HL-60 (cell line): ENCODE results near the gene ABHD15.

Experiments
- DNase-seq, 2 experiments: peaks; one replicate each; pipeline ENCODE4 v3.0.0-alpha.2; 2010 to 2020; ENCODE audit warnings: low read depth in 1 of 2, low spot score in 1 of 2
- H3K27ac ChIP-seq: fragments of 250-450 bp; sonication (Bioruptor Pico); replicated peaks from 2 replicates; pipeline ENCODE4 v1.5.1; 2020; ENCODE audit warnings: mild to moderate bottlenecking, moderate library complexity
- H3K27me3 ChIP-seq: fragments of 250-450 bp; sonication (Bioruptor Pico); 2 replicates; pipeline ENCODE4 v1.5.1; 2021; ENCODE audit warnings: mild to moderate bottlenecking, moderate library complexity; ENCODE audit not compliant: insufficient read depth, poor library complexity, severe bottlenecking
- H3K4me3 ChIP-seq: replicated peaks from 2 replicates; pipeline ENCODE4 v1.5.1; 2011; ENCODE audit warnings: mild to moderate bottlenecking, control low read depth, low read length; ENCODE audit not compliant: insufficient read depth
- CTCF ChIP-seq: IDR thresholded peaks from one replicate; pipeline ENCODE4 v1.5.1; 2011; ENCODE audit warnings: low read length, control low read depth, inconsistent platforms; ENCODE audit not compliant: insufficient read depth
- GABPA ChIP-seq: IDR thresholded peaks from 2 replicates; pipeline ENCODE4 v1.6.1; 2012; ENCODE audit warnings: low read depth
- POLR2AphosphoS5 ChIP-seq: IDR thresholded peaks from 2 replicates; pipeline ENCODE4 v1.6.1; 2012; ENCODE audit warnings: low read depth
- REST ChIP-seq: IDR thresholded peaks from 2 replicates; pipeline ENCODE4 v1.6.1; 2012; ENCODE audit warnings: low read depth; ENCODE audit not compliant: insufficient replicate concordance
- SPI1 ChIP-seq: IDR thresholded peaks from 2 replicates; pipeline ENCODE4 v1.6.1; 2012; ENCODE audit warnings: low read depth, mild to moderate bottlenecking, borderline replicate concordance

Gene ABHD15

GRCh38 chr17:29610395-29610794 lies 43.6 kb upstream of the ABHD15 start:
- no peak for DNase-seq
- H3K4me3 ChIP-seq, result no peak overlapping the region
- H3K27me3 ChIP-seq, result no peaks in the 10 kb centered on the region
- H3K27ac ChIP-seq, result no peak overlapping the region
- TF ChIP-seq SPI1 (no peak), POLR2AphosphoS5 (no peak), CTCF (no peak), GABPA (no peak), REST (no peak)

- no peak overlapping the region for H3K27ac ChIP-seq
- no peaks in the 10 kb centered on the region for H3K27me3 ChIP-seq
- no peak for DNase-seq
- no peak overlapping the region for H3K4me3 ChIP-seq
- TF ChIP-seq SPI1, result no peak
Measured at GRCh38 chr17:29608986-29609385, 42.1 kb upstream of the ABHD15 start.

- TF ChIP-seq REST (no peak), POLR2AphosphoS5 (no peak), CTCF (no peak), SPI1 (no peak), GABPA (no peak)
- no peak overlapping the region for H3K27ac ChIP-seq
- no peak for DNase-seq
- H3K4me3 ChIP-seq, result no peak overlapping the region
- H3K27me3 ChIP-seq, result no peaks in the 10 kb centered on the region
Measured at GRCh38 chr17:29607557-29608195, 40.8 kb upstream of the ABHD15 start.

GRCh38 chr17:29603109-29603674 lies 36.4 kb upstream of the ABHD15 start:
- H3K27ac ChIP-seq, result no peak overlapping the region
- DNase-seq, result no peak
- no peak for TF ChIP-seq SPI1
- TF ChIP-seq REST, result no peak
- no peak for TF ChIP-seq GABPA
- no peak for TF ChIP-seq CTCF
- no peak overlapping the region for H3K4me3 ChIP-seq
- H3K27me3 ChIP-seq, result no peaks in the 10 kb centered on the region
